SK-N-MC (cell line): ENCODE measurements around the gene FAHD2A.

ENCODE experiments used
- EZH2 ChIP-seq: fragments of 200-600 bp; sonication (generic); IDR thresholded peaks from one replicate; pipeline ENCODE4 v1.6.1; 2017; ENCODE audit warnings: antibody characterized with exemption
- POLR2AphosphoS5 ChIP-seq: IDR thresholded peaks from 2 replicates; pipeline ENCODE4 v1.6.1; 2012; ENCODE audit warnings: mild to moderate bottlenecking, low read depth, low read length, borderline replicate concordance

DNA sequence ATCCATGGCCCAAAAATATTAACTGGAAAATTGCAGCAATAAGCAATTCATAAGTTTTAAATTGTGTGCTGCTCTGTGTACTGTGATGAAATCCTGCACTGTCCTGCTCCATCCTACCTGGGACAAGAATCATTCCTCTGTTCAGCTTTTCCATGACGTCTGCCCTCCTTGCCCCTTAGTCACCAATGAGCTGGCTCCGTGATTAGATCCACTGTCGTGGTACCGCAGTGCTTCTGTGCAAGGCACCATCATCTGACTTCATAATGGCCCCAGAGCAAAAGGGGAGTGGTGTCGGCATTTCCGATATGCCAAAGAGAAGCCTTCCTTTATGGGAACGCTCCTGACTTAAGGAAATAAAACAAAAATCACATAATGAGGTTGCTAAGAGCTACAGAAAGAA, 3.4 kb upstream of the FAHD2A start:
- TF ChIP-seq EZH2 (no peak), POLR2AphosphoS5 (no peak)
